DOHH2 (cell line): ENCODE measurements around the gene LGR6.
A peak's percentile ranks its signal among the peaks of the same experiment; 100 is the strongest.

Experiments used
- H3F3A ChIP-seq: fragments of 200-600 bp; sonication (generic), shearing (Covaris generic); 2 replicates; pipeline ENCODE4 v1.6.0; 2016; ENCODE audit warnings: antibody characterized with exemption, mild to moderate bottlenecking; ENCODE audit not compliant: control insufficient read depth, insufficient read depth
- H3K27ac ChIP-seq: fragments of 200-600 bp; sonication (generic); 2 replicates; pipeline ENCODE4 v1.5.1; 2014; ENCODE audit warnings: low read depth, mild to moderate bottlenecking, low read length, moderate library complexity
- H3K27me3 ChIP-seq: fragments of 200-600 bp; sonication (generic); 2 replicates; pipeline ENCODE4 v1.6.1; 2014; ENCODE audit warnings: mild to moderate bottlenecking, low read length, mixed read lengths; ENCODE audit not compliant: control insufficient read depth
- H3K36me3 ChIP-seq: fragments of 200-600 bp; sonication (generic); 2 replicates; pipeline ENCODE4 v1.6.1; 2014; ENCODE audit warnings: mild to moderate bottlenecking, low read length, moderate library complexity, mixed read lengths; ENCODE audit not compliant: control insufficient read depth
- H3K4me1 ChIP-seq: fragments of 200-600 bp; sonication (generic); 2 replicates; pipeline ENCODE4 v1.6.1; 2014; ENCODE audit warnings: mild to moderate bottlenecking, low read length, mixed read lengths; ENCODE audit not compliant: control insufficient read depth
- H3K4me2 ChIP-seq: fragments of 200-600 bp; sonication (generic); 2 replicates; pipeline ENCODE4 v1.6.0; 2014; ENCODE audit warnings: mild to moderate bottlenecking, low read length, moderate library complexity
- H3K4me3 ChIP-seq: fragments of 200-600 bp; sonication (generic); 2 replicates; pipeline ENCODE4 v1.5.1; 2014; ENCODE audit warnings: mild to moderate bottlenecking, low read length, mixed read lengths
- H3K79me2 ChIP-seq: fragments of 200-600 bp; sonication (generic); 2 replicates; pipeline ENCODE4 v1.6.1; 2014; ENCODE audit warnings: mild to moderate bottlenecking, low read length, mixed read lengths; ENCODE audit not compliant: control insufficient read depth
- H3K9me2 ChIP-seq: fragments of 200-600 bp; sonication (generic); replicated peaks from 2 replicates; pipeline ENCODE4 v1.6.1; 2014; ENCODE audit warnings: mild to moderate bottlenecking, low read length, mixed read lengths; ENCODE audit not compliant: control insufficient read depth
- H3K9me3 ChIP-seq: fragments of 200-600 bp; sonication (generic); 2 replicates; pipeline ENCODE4 v1.6.1; 2014; ENCODE audit warnings: antibody characterized with exemption, low read length, mixed read lengths; ENCODE audit not compliant: control insufficient read depth, insufficient read depth
- H4K20me1 ChIP-seq: fragments of 200-600 bp; sonication (generic); 2 replicates; pipeline ENCODE4 v1.6.0; 2014; ENCODE audit warnings: low read depth, mild to moderate bottlenecking, antibody characterized with exemption, low read length, moderate library complexity; ENCODE audit not compliant: control insufficient read depth, insufficient read depth
- EZH2phosphoT487 ChIP-seq: fragments of 200-600 bp; sonication (generic); IDR thresholded peaks from 2 replicates; pipeline ENCODE4 v1.6.1; 2017; ENCODE audit warnings: borderline replicate concordance, mild to moderate bottlenecking, antibody characterized with exemption, low read length, moderate library complexity, mixed read lengths
- TF ChIP-seq, protein P1 (sequence below): fragments of 200-600 bp; sonication (generic); IDR thresholded peaks from one replicate; pipeline ENCODE4 v1.5.1; 2014; ENCODE audit warnings: antibody characterized with exemption, mild to moderate bottlenecking, low read depth, low read length; ENCODE audit not compliant: poor library complexity, severe bottlenecking

The LGR6 gene, protein sequence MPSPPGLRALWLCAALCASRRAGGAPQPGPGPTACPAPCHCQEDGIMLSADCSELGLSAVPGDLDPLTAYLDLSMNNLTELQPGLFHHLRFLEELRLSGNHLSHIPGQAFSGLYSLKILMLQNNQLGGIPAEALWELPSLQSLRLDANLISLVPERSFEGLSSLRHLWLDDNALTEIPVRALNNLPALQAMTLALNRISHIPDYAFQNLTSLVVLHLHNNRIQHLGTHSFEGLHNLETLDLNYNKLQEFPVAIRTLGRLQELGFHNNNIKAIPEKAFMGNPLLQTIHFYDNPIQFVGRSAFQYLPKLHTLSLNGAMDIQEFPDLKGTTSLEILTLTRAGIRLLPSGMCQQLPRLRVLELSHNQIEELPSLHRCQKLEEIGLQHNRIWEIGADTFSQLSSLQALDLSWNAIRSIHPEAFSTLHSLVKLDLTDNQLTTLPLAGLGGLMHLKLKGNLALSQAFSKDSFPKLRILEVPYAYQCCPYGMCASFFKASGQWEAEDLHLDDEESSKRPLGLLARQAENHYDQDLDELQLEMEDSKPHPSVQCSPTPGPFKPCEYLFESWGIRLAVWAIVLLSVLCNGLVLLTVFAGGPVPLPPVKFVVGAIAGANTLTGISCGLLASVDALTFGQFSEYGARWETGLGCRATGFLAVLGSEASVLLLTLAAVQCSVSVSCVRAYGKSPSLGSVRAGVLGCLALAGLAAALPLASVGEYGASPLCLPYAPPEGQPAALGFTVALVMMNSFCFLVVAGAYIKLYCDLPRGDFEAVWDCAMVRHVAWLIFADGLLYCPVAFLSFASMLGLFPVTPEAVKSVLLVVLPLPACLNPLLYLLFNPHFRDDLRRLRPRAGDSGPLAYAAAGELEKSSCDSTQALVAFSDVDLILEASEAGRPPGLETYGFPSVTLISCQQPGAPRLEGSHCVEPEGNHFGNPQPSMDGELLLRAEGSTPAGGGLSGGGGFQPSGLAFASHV

DNA sequence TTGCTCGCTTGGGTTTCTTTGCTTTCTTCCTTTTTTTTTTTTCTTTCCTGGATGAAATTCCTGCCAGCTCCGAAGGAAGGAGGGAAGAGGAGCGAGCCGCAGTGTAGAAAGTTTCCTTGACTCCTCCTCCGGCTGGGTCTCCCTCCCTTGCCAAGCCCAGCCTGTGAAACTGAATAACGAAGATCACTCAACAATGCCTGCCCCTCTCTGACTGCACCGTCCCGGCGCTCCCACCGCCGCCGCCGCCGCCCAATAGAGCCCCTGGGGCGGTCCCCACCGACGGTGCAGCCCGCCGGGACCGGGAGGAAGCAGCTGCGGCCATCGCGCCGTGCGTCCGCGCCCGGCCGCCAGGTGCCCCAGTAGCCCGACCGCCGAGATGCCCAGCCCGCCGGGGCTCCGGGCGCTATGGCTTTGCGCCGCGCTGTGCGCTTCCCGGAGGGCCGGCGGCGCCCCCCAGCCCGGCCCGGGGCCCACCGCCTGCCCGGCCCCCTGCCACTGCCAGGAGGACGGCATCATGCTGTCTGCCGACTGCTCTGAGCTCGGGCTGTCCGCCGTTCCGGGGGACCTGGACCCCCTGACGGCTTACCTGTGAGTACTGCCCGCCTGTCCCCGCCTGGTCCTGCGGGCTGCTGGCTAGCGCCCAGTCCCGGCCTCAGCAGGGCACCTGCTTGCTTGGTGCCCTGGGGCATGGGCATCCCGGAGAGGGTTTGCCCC lies at the start of gene LGR6:
TSS of gene LGR6 (plus strand) at position 186 of the 714 bp plus-strand sequence. CDS start at position 377, 191 bp downstream.
- Histone ChIP-seq H3K27ac (no peak within 1 kb of the TSS), H3K27me3 (peaks cover 18% of the 10 kb centered on the region), H3K4me1 (peaks cover 33% of the 10 kb centered on the region), H3K4me2 (peak within 1 kb of the TSS; percentile 58), H3K9me2 (no peaks in the 10 kb centered on the region), H3K79me2 (no peaks in the 10 kb centered on the region), H3K36me3 (no peaks in the 10 kb centered on the region), H3K4me3 (peak within 1 kb of the TSS; percentile 56), H4K20me1 (no peaks in the 10 kb centered on the region), H3F3A (no peaks in the 10 kb centered on the region), H3K9me3 (no peaks in the 10 kb centered on the region)
- TF ChIP-seq, protein P1, sequence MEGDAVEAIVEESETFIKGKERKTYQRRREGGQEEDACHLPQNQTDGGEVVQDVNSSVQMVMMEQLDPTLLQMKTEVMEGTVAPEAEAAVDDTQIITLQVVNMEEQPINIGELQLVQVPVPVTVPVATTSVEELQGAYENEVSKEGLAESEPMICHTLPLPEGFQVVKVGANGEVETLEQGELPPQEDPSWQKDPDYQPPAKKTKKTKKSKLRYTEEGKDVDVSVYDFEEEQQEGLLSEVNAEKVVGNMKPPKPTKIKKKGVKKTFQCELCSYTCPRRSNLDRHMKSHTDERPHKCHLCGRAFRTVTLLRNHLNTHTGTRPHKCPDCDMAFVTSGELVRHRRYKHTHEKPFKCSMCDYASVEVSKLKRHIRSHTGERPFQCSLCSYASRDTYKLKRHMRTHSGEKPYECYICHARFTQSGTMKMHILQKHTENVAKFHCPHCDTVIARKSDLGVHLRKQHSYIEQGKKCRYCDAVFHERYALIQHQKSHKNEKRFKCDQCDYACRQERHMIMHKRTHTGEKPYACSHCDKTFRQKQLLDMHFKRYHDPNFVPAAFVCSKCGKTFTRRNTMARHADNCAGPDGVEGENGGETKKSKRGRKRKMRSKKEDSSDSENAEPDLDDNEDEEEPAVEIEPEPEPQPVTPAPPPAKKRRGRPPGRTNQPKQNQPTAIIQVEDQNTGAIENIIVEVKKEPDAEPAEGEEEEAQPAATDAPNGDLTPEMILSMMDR, result no peak
- no peak for TF ChIP-seq EZH2phosphoT487

DNA sequence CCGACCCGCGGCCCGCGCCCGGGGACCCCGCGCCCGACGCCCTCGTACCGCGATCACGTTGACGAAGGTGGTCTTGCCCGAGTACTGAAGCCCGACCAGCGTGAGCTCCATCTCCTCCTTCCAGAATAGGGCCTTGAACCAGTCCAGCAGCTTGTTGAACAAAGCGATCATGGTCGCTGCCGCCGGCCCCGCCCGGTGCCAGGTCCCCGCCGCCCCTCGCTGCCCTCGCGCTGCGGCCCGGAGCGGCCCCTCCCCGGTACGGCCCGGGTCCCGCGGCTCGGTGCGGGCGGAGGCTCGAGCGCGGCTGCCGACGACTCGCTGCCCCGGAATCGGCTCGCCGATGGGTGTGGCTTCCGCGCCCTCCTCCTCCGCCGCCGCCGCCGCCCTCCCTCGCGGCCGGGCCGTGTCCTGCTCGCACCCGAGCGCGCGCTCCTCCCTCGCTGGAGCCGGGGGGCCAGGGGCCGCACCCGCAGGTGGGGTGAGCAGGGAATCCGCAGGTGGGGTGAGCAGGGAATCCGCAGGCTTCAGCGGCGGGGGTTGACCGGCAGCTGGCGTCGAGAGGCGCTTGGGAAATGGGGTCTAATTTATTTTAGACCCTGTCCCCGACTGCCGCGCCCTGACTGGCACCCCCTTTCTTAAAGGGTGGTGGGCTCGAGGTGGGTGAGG lies 49.1 kb upstream of the LGR6 start, which contains the start of gene ARL8A:
TSS of gene ARL8A (minus strand) at position 336 of the 666 bp plus-strand sequence. CDS start at position 171, 165 bp downstream.
- H3K36me3 ChIP-seq, result peaks cover 42% of the 10 kb centered on the region
- peak within 1 kb of the TSS; percentile 73 for H3K27ac ChIP-seq

More for the DNA sequence above, 49.1 kb upstream of the LGR6 start, which contains the start of gene ARL8A:
- peaks cover 21% of the 10 kb centered on the region for H3K4me1 ChIP-seq
- no peaks in the 10 kb centered on the region for H3K27me3 ChIP-seq
- no peaks in the 10 kb centered on the region for H3K9me2 ChIP-seq
- no peak for TF ChIP-seq EZH2phosphoT487
- TF ChIP-seq, protein P1, result no peak
- peak within 1 kb of the TSS; percentile 92 for H3K4me2 ChIP-seq
- peaks cover 18% of the 10 kb centered on the region for H3F3A ChIP-seq
- H3K79me2 ChIP-seq, result peaks cover 52% of the 10 kb centered on the region
- peaks cover 12% of the 10 kb centered on the region for H4K20me1 ChIP-seq
- peak within 1 kb of the TSS; percentile 97 for H3K4me3 ChIP-seq
- H3K9me3 ChIP-seq, result no peaks in the 10 kb centered on the region
